Measurements from ENCODE around the gene NEO1.

Gene NEO1

DNA sequence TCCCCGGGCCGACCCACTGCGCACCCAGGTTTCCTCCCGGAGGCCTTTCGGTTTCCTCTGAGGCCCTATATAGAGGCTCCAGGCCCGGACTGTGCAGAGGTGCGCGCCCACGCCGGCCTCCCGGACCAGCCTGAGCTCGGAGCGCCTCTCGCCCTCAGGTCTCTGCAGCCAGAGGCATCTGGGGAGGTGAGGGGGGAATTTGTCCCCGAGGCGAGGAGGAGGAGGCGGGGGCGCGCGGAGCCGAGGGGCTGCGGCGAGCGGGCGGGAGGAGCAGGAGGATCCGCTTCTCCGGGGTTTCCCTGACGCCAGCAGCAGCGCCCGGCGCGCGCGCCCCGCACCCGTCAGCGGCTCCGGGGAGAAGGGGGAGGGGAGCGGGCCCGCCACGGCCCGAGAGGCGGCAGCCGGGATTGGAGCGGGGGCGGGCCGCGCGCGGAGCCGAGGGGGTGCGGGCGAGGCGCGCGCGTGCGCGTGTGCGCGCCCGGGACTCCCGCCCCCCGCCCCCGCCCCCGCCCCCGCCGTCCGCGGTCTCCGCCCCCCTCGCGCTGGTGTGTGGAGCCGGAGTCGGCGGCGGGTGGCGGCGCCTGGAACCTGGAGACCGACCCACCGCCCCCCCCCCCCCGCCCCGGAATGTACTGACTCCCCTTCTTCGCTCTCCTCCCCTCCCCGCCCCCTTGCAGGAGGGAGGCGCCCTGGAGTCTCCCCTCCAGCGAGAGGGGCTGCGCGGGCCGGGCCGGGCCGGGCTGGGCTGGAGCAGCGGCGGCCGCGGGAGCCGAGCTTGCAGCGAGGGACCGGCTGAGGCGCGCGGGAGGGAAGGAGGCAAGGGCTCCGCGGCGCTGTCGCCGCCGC lies at the start of gene NEO1:
NEO1 (plus strand) TSS at position 657 of the 846 bp plus-strand sequence. CDS start 213 bp downstream, outside the sequence.
- Histone ChIP-seq H3K4me1 (ENCODE audit: control insufficient read depth in 2 of 2, insufficient read depth in 2 of 2, low read length in 2 of 2) (peaks cover 0 to 29% of the 10 kb centered on the region in 2 donors), H3K9me3 (ENCODE audit: control insufficient read depth in 2 of 2, low read length in 2 of 2) (no peaks in the 10 kb centered on the region), H3K27me3 (ENCODE audit: control insufficient read depth in 2 of 2, insufficient read depth in 2 of 2, low read length in 2 of 2) (no peaks in the 10 kb centered on the region), H3K9ac (ENCODE audit: low read depth in 1 of 2, low read length in 2 of 2) (peak within 1 kb of the TSS; percentile 76 to 92), H3K36me3 (ENCODE audit: control insufficient read depth in 2 of 2, insufficient read depth in 2 of 2, low read length in 2 of 2) (no peaks in the 10 kb centered on the region), H3K4me3 (ENCODE audit: low read length in 2 of 2) (peak within 1 kb of the TSS; percentile 81 to 82), H3K27ac (ENCODE audit: low read depth in 2 of 2, low read length in 2 of 2) (peak within 1 kb of the TSS; percentile 92 to 96)

DNA sequence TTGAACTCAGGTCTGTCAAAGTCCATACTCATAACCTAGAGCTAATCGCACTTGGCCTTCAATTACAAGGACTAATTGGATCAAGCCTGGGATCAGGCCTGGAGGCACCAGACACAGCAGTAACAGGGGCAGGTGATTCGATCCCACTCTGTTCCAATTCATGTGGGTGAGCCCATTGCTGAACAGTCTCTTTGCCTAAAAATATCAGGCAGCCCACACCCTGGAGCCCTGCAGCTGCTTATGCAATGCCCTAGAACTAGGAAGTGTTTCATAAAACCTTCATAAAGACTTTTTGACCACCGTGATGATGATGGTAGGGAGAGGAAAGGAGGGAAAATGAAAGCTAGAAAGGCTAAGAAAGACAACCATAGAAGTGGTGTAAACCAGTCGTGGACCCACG lies 47.8 kb upstream of the NEO1 start:
- no peak overlapping the region for H3K27ac ChIP-seq (ENCODE audit: low read depth in 2 of 2, low read length in 2 of 2)
- no peaks in the 10 kb centered on the region for H3K9me3 ChIP-seq (ENCODE audit: control insufficient read depth in 2 of 2, low read length in 2 of 2)
- no peak overlapping the region for H3K9ac ChIP-seq (ENCODE audit: low read depth in 1 of 2, low read length in 2 of 2)
- no peak overlapping the region for H3K4me3 ChIP-seq (ENCODE audit: low read length in 2 of 2)
- no peaks in the 10 kb centered on the region for H3K36me3 ChIP-seq (ENCODE audit: control insufficient read depth in 2 of 2, insufficient read depth in 2 of 2, low read length in 2 of 2)
- peaks cover 0 to 12% of the 10 kb centered on the region in 2 donors for H3K4me1 ChIP-seq (ENCODE audit: control insufficient read depth in 2 of 2, insufficient read depth in 2 of 2, low read length in 2 of 2)
- no peaks in the 10 kb centered on the region for H3K27me3 ChIP-seq (ENCODE audit: control insufficient read depth in 2 of 2, insufficient read depth in 2 of 2, low read length in 2 of 2)

- H3K9me3 ChIP-seq (ENCODE audit: control insufficient read depth in 2 of 2, low read length in 2 of 2) = no peaks in the 10 kb centered on the region
- H3K27me3 ChIP-seq (ENCODE audit: control insufficient read depth in 2 of 2, insufficient read depth in 2 of 2, low read length in 2 of 2) = no peaks in the 10 kb centered on the region
- H3K9ac ChIP-seq (ENCODE audit: low read depth in 1 of 2, low read length in 2 of 2) = no peak overlapping the region
- peak overlapping the region in 1 of 2 donors; percentile 2 for H3K27ac ChIP-seq (ENCODE audit: low read depth in 2 of 2, low read length in 2 of 2)
- H3K4me1 ChIP-seq (ENCODE audit: control insufficient read depth in 2 of 2, insufficient read depth in 2 of 2, low read length in 2 of 2) = peaks cover 0 to 7% of the 10 kb centered on the region in 2 donors
- no peaks in the 10 kb centered on the region for H3K36me3 ChIP-seq (ENCODE audit: control insufficient read depth in 2 of 2, insufficient read depth in 2 of 2, low read length in 2 of 2)
- no peak overlapping the region for H3K4me3 ChIP-seq (ENCODE audit: low read length in 2 of 2)
Measured at GRCh38 chr15:73005032-73005431, 47.2 kb upstream of the NEO1 start.

GRCh38 chr15:73005446-73005845 lies 46.8 kb upstream of the NEO1 start:
- no peaks in the 10 kb centered on the region for H3K27me3 ChIP-seq (ENCODE audit: control insufficient read depth in 2 of 2, insufficient read depth in 2 of 2, low read length in 2 of 2)
- no peaks in the 10 kb centered on the region for H3K36me3 ChIP-seq (ENCODE audit: control insufficient read depth in 2 of 2, insufficient read depth in 2 of 2, low read length in 2 of 2)
- no peaks in the 10 kb centered on the region for H3K9me3 ChIP-seq (ENCODE audit: control insufficient read depth in 2 of 2, low read length in 2 of 2)
- H3K9ac ChIP-seq (ENCODE audit: low read depth in 1 of 2, low read length in 2 of 2) = no peak overlapping the region
- H3K27ac ChIP-seq (ENCODE audit: low read depth in 2 of 2, low read length in 2 of 2) = peak overlapping the region in 1 of 2 donors; percentile 2
- H3K4me3 ChIP-seq (ENCODE audit: low read length in 2 of 2) = no peak overlapping the region
- H3K4me1 ChIP-seq (ENCODE audit: control insufficient read depth in 2 of 2, insufficient read depth in 2 of 2, low read length in 2 of 2) = peaks cover 0 to 4% of the 10 kb centered on the region in 2 donors

DNA sequence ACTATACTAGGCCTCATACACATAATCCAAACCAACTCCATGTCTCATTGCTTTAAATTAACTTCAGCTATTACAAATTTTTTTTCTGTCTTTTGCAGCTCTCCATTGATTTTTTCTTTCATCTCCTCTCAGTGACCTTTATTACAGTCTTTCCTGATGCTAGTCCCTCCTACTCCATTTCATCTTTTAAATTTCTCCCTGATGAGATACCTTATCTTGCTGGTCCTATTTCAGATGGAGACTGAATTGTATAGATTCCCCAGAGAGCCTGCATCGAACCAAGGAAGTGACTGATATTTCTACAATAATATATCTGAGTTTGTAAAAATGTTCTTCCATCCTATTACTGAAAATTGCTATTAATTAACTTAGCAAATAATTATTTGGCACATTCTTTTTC lies 45.7 kb upstream of the NEO1 start:
- Histone ChIP-seq H3K27ac (ENCODE audit: low read depth in 2 of 2, low read length in 2 of 2) (no peak overlapping the region), H3K27me3 (ENCODE audit: control insufficient read depth in 2 of 2, insufficient read depth in 2 of 2, low read length in 2 of 2) (no peaks in the 10 kb centered on the region), H3K4me3 (ENCODE audit: low read length in 2 of 2) (no peak overlapping the region), H3K4me1 (ENCODE audit: control insufficient read depth in 2 of 2, insufficient read depth in 2 of 2, low read length in 2 of 2) (peaks cover 0 to 4% of the 10 kb centered on the region in 2 donors), H3K9me3 (ENCODE audit: control insufficient read depth in 2 of 2, low read length in 2 of 2) (no peaks in the 10 kb centered on the region), H3K9ac (ENCODE audit: low read depth in 1 of 2, low read length in 2 of 2) (no peak overlapping the region), H3K36me3 (ENCODE audit: control insufficient read depth in 2 of 2, insufficient read depth in 2 of 2, low read length in 2 of 2) (no peaks in the 10 kb centered on the region)

- Histone ChIP-seq H3K27me3 (ENCODE audit: control insufficient read depth in 2 of 2, insufficient read depth in 2 of 2, low read length in 2 of 2) (no peaks in the 10 kb centered on the region), H3K9ac (ENCODE audit: low read depth in 1 of 2, low read length in 2 of 2) (no peak overlapping the region), H3K9me3 (ENCODE audit: control insufficient read depth in 2 of 2, low read length in 2 of 2) (no peaks in the 10 kb centered on the region), H3K4me1 (ENCODE audit: control insufficient read depth in 2 of 2, insufficient read depth in 2 of 2, low read length in 2 of 2) (peaks cover 0 to 4% of the 10 kb centered on the region in 2 donors), H3K27ac (ENCODE audit: low read depth in 2 of 2, low read length in 2 of 2) (no peak overlapping the region), H3K36me3 (ENCODE audit: control insufficient read depth in 2 of 2, insufficient read depth in 2 of 2, low read length in 2 of 2) (no peaks in the 10 kb centered on the region), H3K4me3 (ENCODE audit: low read length in 2 of 2) (no peak overlapping the region)
Measured at GRCh38 chr15:73009066-73010056, 42.9 kb upstream of the NEO1 start.

- peaks cover 2 to 3% of the 10 kb centered on the region in 2 donors for H3K4me1 ChIP-seq (ENCODE audit: control insufficient read depth in 2 of 2, insufficient read depth in 2 of 2, low read length in 2 of 2)
- H3K9ac ChIP-seq (ENCODE audit: low read depth in 1 of 2, low read length in 2 of 2) = no peak overlapping the region
- H3K4me3 ChIP-seq (ENCODE audit: low read length in 2 of 2) = no peak overlapping the region
- no peaks in the 10 kb centered on the region for H3K27me3 ChIP-seq (ENCODE audit: control insufficient read depth in 2 of 2, insufficient read depth in 2 of 2, low read length in 2 of 2)
- no peak overlapping the region for H3K27ac ChIP-seq (ENCODE audit: low read depth in 2 of 2, low read length in 2 of 2)
- no peaks in the 10 kb centered on the region for H3K9me3 ChIP-seq (ENCODE audit: control insufficient read depth in 2 of 2, low read length in 2 of 2)
- no peaks in the 10 kb centered on the region for H3K36me3 ChIP-seq (ENCODE audit: control insufficient read depth in 2 of 2, insufficient read depth in 2 of 2, low read length in 2 of 2)
Measured at GRCh38 chr15:73010154-73011152, 41.8 kb upstream of the NEO1 start.

GRCh38 chr15:73014904-73015303 lies 37.4 kb upstream of the NEO1 start:
- H3K9me3 ChIP-seq (ENCODE audit: control insufficient read depth in 2 of 2, low read length in 2 of 2) = no peaks in the 10 kb centered on the region

GRCh38 chr15:73015493-73015892 lies 36.8 kb upstream of the NEO1 start:
- H3K9me3 ChIP-seq (ENCODE audit: control insufficient read depth in 2 of 2, low read length in 2 of 2) = no peaks in the 10 kb centered on the region
- H3K27me3 ChIP-seq (ENCODE audit: control insufficient read depth in 2 of 2, insufficient read depth in 2 of 2, low read length in 2 of 2) = no peaks in the 10 kb centered on the region
- no peak overlapping the region for H3K4me3 ChIP-seq (ENCODE audit: low read length in 2 of 2)
- no peaks in the 10 kb centered on the region for H3K36me3 ChIP-seq (ENCODE audit: control insufficient read depth in 2 of 2, insufficient read depth in 2 of 2, low read length in 2 of 2)
- no peak overlapping the region for H3K9ac ChIP-seq (ENCODE audit: low read depth in 1 of 2, low read length in 2 of 2)
- peaks cover 3 to 9% of the 10 kb centered on the region in 2 donors for H3K4me1 ChIP-seq (ENCODE audit: control insufficient read depth in 2 of 2, insufficient read depth in 2 of 2, low read length in 2 of 2)
- H3K27ac ChIP-seq (ENCODE audit: low read depth in 2 of 2, low read length in 2 of 2) = peak overlapping the region in 1 of 2 donors; percentile 26

More at GRCh38 chr15:73014904-73015303, 37.4 kb upstream of the NEO1 start:
- Histone ChIP-seq H3K27me3 (ENCODE audit: control insufficient read depth in 2 of 2, insufficient read depth in 2 of 2, low read length in 2 of 2) (no peaks in the 10 kb centered on the region), H3K36me3 (ENCODE audit: control insufficient read depth in 2 of 2, insufficient read depth in 2 of 2, low read length in 2 of 2) (no peaks in the 10 kb centered on the region), H3K4me3 (ENCODE audit: low read length in 2 of 2) (no peak overlapping the region), H3K4me1 (ENCODE audit: control insufficient read depth in 2 of 2, insufficient read depth in 2 of 2, low read length in 2 of 2) (peaks cover 3 to 9% of the 10 kb centered on the region in 2 donors), H3K27ac (ENCODE audit: low read depth in 2 of 2, low read length in 2 of 2) (no peak overlapping the region), H3K9ac (ENCODE audit: low read depth in 1 of 2, low read length in 2 of 2) (no peak overlapping the region)
